Parathyroid adenoma (tissue), 2 donors: ENCODE data around the gene FOXO1.

ENCODE experiments used
- H2AFZ ChIP-seq: fragments of 300-600 bp; sonication (generic); one replicate; pipeline ENCODE4 v1.7.0; 2017; ENCODE audit warnings: antibody characterized with exemption, mild to moderate bottlenecking
- H3K27ac ChIP-seq: fragments of 300-600 bp; sonication (generic); one replicate; pipeline ENCODE4 v1.7.0; 2017
- H3K27me3 ChIP-seq: fragments of 300-600 bp; sonication (generic); one replicate; pipeline ENCODE4 v1.7.0; 2017; ENCODE audit warnings: low read length; ENCODE audit not compliant: control insufficient read depth, insufficient read depth
- H3K36me3 ChIP-seq: fragments of 300-600 bp; sonication (generic); one replicate; pipeline ENCODE4 v1.7.0; 2017; ENCODE audit warnings: low read length; ENCODE audit not compliant: control insufficient read depth, insufficient read depth
- H3K4me1 ChIP-seq: fragments of 300-600 bp; sonication (generic); one replicate; pipeline ENCODE4 v1.7.0; 2017; ENCODE audit warnings: control low read depth
- H3K4me2 ChIP-seq: fragments of 300-600 bp; sonication (generic); one replicate; pipeline ENCODE4 v1.7.0; 2017; ENCODE audit warnings: low read length
- H3K4me3 ChIP-seq: fragments of 300-600 bp; sonication (generic); one replicate; pipeline ENCODE4 v1.7.0; 2017; ENCODE audit warnings: low read depth, low read length
- H3K79me2 ChIP-seq: fragments of 300-600 bp; sonication (generic); one replicate; pipeline ENCODE4 v1.7.0; 2017; ENCODE audit warnings: control low read depth
- H3K9ac ChIP-seq: fragments of 300-600 bp; sonication (generic); one replicate; pipeline ENCODE4 v1.7.0; 2017; ENCODE audit warnings: mild to moderate bottlenecking
- H3K9me3 ChIP-seq: fragments of 300-600 bp; sonication (generic); one replicate; pipeline ENCODE4 v1.7.0; 2017; ENCODE audit warnings: low read length; ENCODE audit not compliant: control insufficient read depth
- CTCF ChIP-seq: fragments of 300-600 bp; sonication (generic); IDR thresholded peaks from one replicate; pipeline ENCODE4 v1.7.0; 2017; ENCODE audit warnings: antibody characterized with exemption, mild to moderate bottlenecking
- donor health status: primary hyperparathyroidism.

Gene FOXO1

DNA sequence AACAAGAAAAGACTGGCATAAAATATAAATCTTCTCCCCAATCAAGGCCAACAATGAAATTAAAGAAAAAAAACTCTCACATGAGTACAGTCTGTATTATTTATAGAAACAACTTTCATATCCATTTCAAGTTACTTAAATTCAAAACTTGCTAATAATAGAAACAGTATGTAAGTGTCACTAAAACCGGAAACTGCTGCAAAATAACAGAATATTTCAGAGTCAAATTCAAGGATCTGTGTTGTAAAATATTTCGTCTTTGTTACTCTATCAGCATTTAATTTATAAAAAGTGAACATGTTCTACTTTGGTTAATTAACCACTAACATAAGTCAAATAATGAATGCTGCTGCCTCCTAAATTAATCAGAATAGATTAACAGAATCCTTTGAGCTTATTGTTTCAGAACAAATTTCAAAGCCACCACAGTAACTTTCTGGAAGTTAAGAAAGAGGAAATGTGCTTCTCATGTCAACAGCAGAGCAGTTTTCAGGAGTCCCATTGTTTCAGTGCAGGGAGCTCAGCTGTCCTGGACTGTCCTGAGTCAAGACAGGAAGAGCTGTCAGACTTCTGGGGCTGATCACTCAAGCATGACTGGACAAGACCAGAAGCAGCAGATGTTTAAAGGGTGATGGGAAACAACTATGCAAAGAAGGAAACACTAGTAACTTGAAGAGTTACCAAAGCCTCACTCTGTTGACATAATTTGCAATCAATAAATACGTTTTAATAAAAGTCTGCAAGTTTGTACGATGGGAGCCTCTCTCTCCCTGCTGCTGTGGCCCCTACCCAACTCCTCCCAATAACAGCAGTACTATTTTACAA lies 76.9 kb downstream of the FOXO1 start:
- H3K27ac ChIP-seq, result peak overlapping the region; percentile 42
- no peaks in the 10 kb centered on the region for H3K4me1 ChIP-seq
- TF ChIP-seq CTCF, result no peak
- no peaks in the 10 kb centered on the region for H3K79me2 ChIP-seq
- no peaks in the 10 kb centered on the region for H3K36me3 ChIP-seq
- no peak overlapping the region for H2AFZ ChIP-seq
- no peak overlapping the region for H3K4me3 ChIP-seq
- H3K9ac ChIP-seq, result no peak overlapping the region
- H3K9me3 ChIP-seq, result no peaks in the 10 kb centered on the region
- H3K27me3 ChIP-seq, result no peaks in the 10 kb centered on the region
- H3K4me2 ChIP-seq, result no peak overlapping the region

DNA sequence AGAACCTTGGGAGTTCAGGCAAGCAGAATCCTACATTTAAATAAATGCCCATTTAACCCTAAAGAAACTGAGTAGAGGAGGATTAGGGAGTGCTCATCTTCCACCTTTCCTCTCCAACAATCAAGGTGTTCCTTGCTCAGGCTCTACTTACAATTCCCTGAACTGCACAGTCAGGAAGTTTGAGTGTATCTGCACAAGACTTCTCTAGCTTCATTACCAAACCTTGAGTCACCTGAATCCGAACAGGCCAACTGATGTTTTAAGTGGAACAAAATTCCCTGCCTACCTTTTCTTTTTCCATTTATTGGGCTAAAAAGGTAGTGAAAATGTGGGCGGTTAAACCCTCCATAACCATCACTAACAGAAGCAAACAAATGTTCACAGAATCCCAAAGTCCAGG lies 78.3 kb downstream of the FOXO1 start:
- Histone ChIP-seq H3K36me3 (no peaks in the 10 kb centered on the region), H2AFZ (no peak overlapping the region)

DNA sequence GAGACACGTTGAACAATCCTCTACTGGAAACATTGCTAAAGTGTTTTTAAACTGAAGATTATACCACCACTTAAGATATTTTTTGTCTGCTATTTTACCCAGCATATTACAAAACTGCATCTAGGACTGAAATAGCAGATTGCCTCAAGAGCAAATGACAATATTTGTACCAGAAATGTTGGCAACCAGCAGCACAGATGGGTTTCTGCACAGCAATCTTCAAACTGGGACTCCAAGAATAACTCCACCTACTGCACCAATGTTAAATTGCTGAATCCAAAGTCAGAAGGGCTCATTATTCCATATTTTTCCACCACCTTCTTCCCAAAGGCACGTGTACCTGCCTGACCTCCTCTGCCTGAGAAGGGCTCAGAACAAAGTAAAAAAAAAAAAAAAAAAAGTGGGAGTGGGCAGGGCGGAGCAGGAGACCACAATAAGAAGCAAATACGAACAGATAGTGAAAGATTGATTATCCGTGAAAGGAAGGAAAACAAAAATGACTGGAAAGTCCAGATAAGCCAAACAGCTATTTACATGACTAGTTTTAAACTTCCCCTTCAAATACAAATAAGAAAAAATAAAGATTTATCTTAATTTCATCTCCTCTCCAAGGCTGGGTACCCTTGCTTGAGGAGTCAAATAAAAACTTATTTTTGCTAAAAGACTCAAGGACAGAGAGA lies 79.4 kb downstream of the FOXO1 start:
- Histone ChIP-seq H3K4me1 (no peaks in the 10 kb centered on the region), H3K9me3 (no peaks in the 10 kb centered on the region), H2AFZ (no peak overlapping the region), H3K4me3 (no peak overlapping the region), H3K27ac (no peak overlapping the region), H3K9ac (no peak overlapping the region), H3K4me2 (no peak overlapping the region), H3K79me2 (no peaks in the 10 kb centered on the region), H3K27me3 (no peaks in the 10 kb centered on the region), H3K36me3 (no peaks in the 10 kb centered on the region)
- no peak for TF ChIP-seq CTCF

More for the DNA sequence above, 78.3 kb downstream of the FOXO1 start:
- Histone ChIP-seq H3K4me1 (no peaks in the 10 kb centered on the region), H3K79me2 (no peaks in the 10 kb centered on the region), H3K27me3 (no peaks in the 10 kb centered on the region), H3K4me2 (no peak overlapping the region), H3K9ac (no peak overlapping the region), H3K27ac (no peak overlapping the region), H3K4me3 (no peak overlapping the region), H3K9me3 (no peaks in the 10 kb centered on the region)
- no peak for TF ChIP-seq CTCF

DNA sequence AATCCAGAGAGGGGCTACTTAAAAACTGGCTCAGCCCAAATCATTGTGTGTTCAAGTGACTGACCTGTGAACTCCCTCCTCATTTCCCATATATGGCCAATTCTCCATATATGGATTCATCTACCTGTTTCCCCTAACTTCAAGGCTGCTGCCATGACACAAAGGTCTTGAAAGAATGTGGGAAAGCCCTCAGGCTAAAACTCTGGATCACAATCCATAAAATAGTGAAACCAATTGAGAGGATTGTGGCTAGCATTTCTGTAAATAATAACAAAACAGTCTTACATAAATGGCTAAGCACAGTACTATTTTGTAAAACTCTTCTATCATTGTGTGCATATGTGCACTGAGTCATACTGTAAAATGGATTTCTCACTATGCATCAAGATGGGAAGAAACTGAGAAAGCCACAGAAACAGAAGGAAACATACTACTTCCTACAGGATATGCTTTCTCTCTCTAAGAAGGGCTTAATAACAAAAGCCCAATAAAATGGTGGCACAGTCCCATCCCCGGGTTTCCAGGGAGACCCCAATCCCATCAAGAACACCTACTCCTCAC lies 80.5 kb downstream of the FOXO1 start:
- Histone ChIP-seq H3K9ac (no peak overlapping the region), H3K36me3 (no peaks in the 10 kb centered on the region)

More for the DNA sequence above, 80.5 kb downstream of the FOXO1 start:
- Histone ChIP-seq H3K9me3 (no peaks in the 10 kb centered on the region), H3K4me1 (no peaks in the 10 kb centered on the region), H3K4me2 (no peak overlapping the region), H3K4me3 (no peak overlapping the region), H3K79me2 (no peaks in the 10 kb centered on the region), H3K27me3 (no peaks in the 10 kb centered on the region), H3K27ac (no peak overlapping the region), H2AFZ (no peak overlapping the region)
- no peak for TF ChIP-seq CTCF
